Measurements from ENCODE around the gene ZNF74. TPM values are rescaled to one million over a fixed set of nuclear protein-coding genes. Genes with fewer than 3 reads are reported as not detected.
"Not testable (repeated sequence)": the region's sequence is repeated elsewhere in the genome, so short reads cannot be mapped to it uniquely, and the experiment has no call there.

The ZNF74 gene
- total RNA-seq, 1 experiment from 2014 or later, result 11.1 TPM

GRCh38 chr22:20412474-20413216, 18.7 kb downstream of the ZNF74 start:
- no TSS peak for BruUV-seq (replicated peaks)
- TF ChIP-seq CTCF (IDR thresholded peaks at IDR 0.05; ENCODE audit: unreplicated experiment), result no peak
- no peak for DNase-seq
- Mint-ChIP-seq H3K9me3 (ENCODE audit: low read depth, unreplicated experiment) (no peaks in the 10 kb centered on the region), H3K27me3 (ENCODE audit: unreplicated experiment) (peaks cover 46% of the 10 kb centered on the region), H3K27ac (ENCODE audit: unreplicated experiment) (no peak overlapping the region), H3K36me3 (ENCODE audit: insufficient read depth, unreplicated experiment) (peaks cover 4% of the 10 kb centered on the region), H3K4me1 (ENCODE audit: low read depth, unreplicated experiment) (no peaks in the 10 kb centered on the region), H3K4me3 (ENCODE audit: low read depth, unreplicated experiment) (no peak overlapping the region)
- CTCF ChIA-PET, result no interaction called here
- intact Hi-C loops (cut with micrococcal nuclease; ENCODE audit: unreplicated experiment), result loop anchor here (10.0 kb wide), 1 partner anchor 282 kb away; no protein-coding TSS in a partner anchor

- no peak overlapping the region for H3K4me3 Mint-ChIP-seq (ENCODE audit: low read depth, unreplicated experiment)
- H3K27ac Mint-ChIP-seq (ENCODE audit: unreplicated experiment), result no peak overlapping the region
- no peak for TF ChIP-seq CTCF (IDR thresholded peaks at IDR 0.05; ENCODE audit: unreplicated experiment)
- H3K36me3 Mint-ChIP-seq (ENCODE audit: insufficient read depth, unreplicated experiment), result peaks cover 4% of the 10 kb centered on the region
- no peaks in the 10 kb centered on the region for H3K9me3 Mint-ChIP-seq (ENCODE audit: low read depth, unreplicated experiment)
- H3K27me3 Mint-ChIP-seq (ENCODE audit: unreplicated experiment), result peaks cover 46% of the 10 kb centered on the region
- intact Hi-C loops (cut with micrococcal nuclease; ENCODE audit: unreplicated experiment), result loop anchor here (10.0 kb wide), 1 partner anchor 281 kb away; no protein-coding TSS in a partner anchor
- no TSS peak for BruUV-seq (replicated peaks)
- CTCF ChIA-PET, result no interaction called here
- H3K4me1 Mint-ChIP-seq (ENCODE audit: low read depth, unreplicated experiment), result no peaks in the 10 kb centered on the region
- no peak for DNase-seq
These were observed 19.5 kb downstream of the ZNF74 start for GRCh38 chr22:20413217-20414058.

- CTCF ChIA-PET, result no interaction called here
- BruUV-seq (replicated peaks), result no TSS peak
- intact Hi-C loops (cut with micrococcal nuclease; ENCODE audit: unreplicated experiment), result loop anchor here (10.0 kb wide), 1 partner anchor 281 kb away; no protein-coding TSS in a partner anchor
- H3K4me1 Mint-ChIP-seq (ENCODE audit: low read depth, unreplicated experiment), result no peaks in the 10 kb centered on the region
- no peak overlapping the region for H3K4me3 Mint-ChIP-seq (ENCODE audit: low read depth, unreplicated experiment)
- DNase-seq, result no peak
- no peaks in the 10 kb centered on the region for H3K9me3 Mint-ChIP-seq (ENCODE audit: low read depth, unreplicated experiment)
- H3K27ac Mint-ChIP-seq (ENCODE audit: unreplicated experiment), result no peak overlapping the region
- no peak for TF ChIP-seq CTCF (IDR thresholded peaks at IDR 0.05; ENCODE audit: unreplicated experiment)
- H3K27me3 Mint-ChIP-seq (ENCODE audit: unreplicated experiment), result peaks cover 46% of the 10 kb centered on the region
- H3K36me3 Mint-ChIP-seq (ENCODE audit: insufficient read depth, unreplicated experiment), result peaks cover 4% of the 10 kb centered on the region
These were observed 20.1 kb downstream of the ZNF74 start for GRCh38 chr22:20414059-20414440.

- Mint-ChIP-seq H3K36me3 (ENCODE audit: insufficient read depth, unreplicated experiment) (peaks cover 4% of the 10 kb centered on the region), H3K4me1 (ENCODE audit: low read depth, unreplicated experiment) (no peaks in the 10 kb centered on the region), H3K27me3 (ENCODE audit: unreplicated experiment) (peaks cover 46% of the 10 kb centered on the region), H3K27ac (ENCODE audit: unreplicated experiment) (no peak overlapping the region), H3K9me3 (ENCODE audit: low read depth, unreplicated experiment) (no peaks in the 10 kb centered on the region), H3K4me3 (ENCODE audit: low read depth, unreplicated experiment) (no peak overlapping the region)
- BruUV-seq (replicated peaks), result no TSS peak
- TF ChIP-seq CTCF (IDR thresholded peaks at IDR 0.05; ENCODE audit: unreplicated experiment), result no peak
- intact Hi-C loops (cut with micrococcal nuclease; ENCODE audit: unreplicated experiment), result loop anchor here (10.0 kb wide), 1 partner anchor 280 kb away; no protein-coding TSS in a partner anchor
- no peak for DNase-seq
- CTCF ChIA-PET, result no interaction called here
These were observed 20.5 kb downstream of the ZNF74 start for GRCh38 chr22:20414450-20414849.

GRCh38 chr22:20415241-20415640, 21.3 kb downstream of the ZNF74 start:
- intact Hi-C loops (cut with micrococcal nuclease; ENCODE audit: unreplicated experiment), result loop anchor here (10.0 kb wide), 1 partner anchor 280 kb away; no protein-coding TSS in a partner anchor
- H3K9me3 Mint-ChIP-seq (ENCODE audit: low read depth, unreplicated experiment); CTCF ChIA-PET; H3K4me3 Mint-ChIP-seq (ENCODE audit: low read depth, unreplicated experiment); H3K36me3 Mint-ChIP-seq (ENCODE audit: insufficient read depth, unreplicated experiment); H3K27ac Mint-ChIP-seq (ENCODE audit: unreplicated experiment); BruUV-seq (replicated peaks); DNase-seq; H3K4me1 Mint-ChIP-seq (ENCODE audit: low read depth, unreplicated experiment): not testable (repeated sequence)
- peaks cover 46% of the 10 kb centered on the region for H3K27me3 Mint-ChIP-seq (ENCODE audit: unreplicated experiment)

- H3K27ac Mint-ChIP-seq (ENCODE audit: unreplicated experiment); H3K36me3 Mint-ChIP-seq (ENCODE audit: insufficient read depth, unreplicated experiment); DNase-seq; H3K4me3 Mint-ChIP-seq (ENCODE audit: low read depth, unreplicated experiment); H3K9me3 Mint-ChIP-seq (ENCODE audit: low read depth, unreplicated experiment); BruUV-seq (replicated peaks); CTCF ChIA-PET; H3K4me1 Mint-ChIP-seq (ENCODE audit: low read depth, unreplicated experiment): not testable (repeated sequence)
- H3K27me3 Mint-ChIP-seq (ENCODE audit: unreplicated experiment), result peaks cover 46% of the 10 kb centered on the region
- intact Hi-C loops (cut with micrococcal nuclease; ENCODE audit: unreplicated experiment), result loop anchor here (10.0 kb wide), 1 partner anchor 279 kb away; no protein-coding TSS in a partner anchor
These were observed 21.7 kb downstream of the ZNF74 start for GRCh38 chr22:20415699-20416098.
